Measurements from ENCODE around the gene CNKSR3.

The CNKSR3 gene

DNA sequence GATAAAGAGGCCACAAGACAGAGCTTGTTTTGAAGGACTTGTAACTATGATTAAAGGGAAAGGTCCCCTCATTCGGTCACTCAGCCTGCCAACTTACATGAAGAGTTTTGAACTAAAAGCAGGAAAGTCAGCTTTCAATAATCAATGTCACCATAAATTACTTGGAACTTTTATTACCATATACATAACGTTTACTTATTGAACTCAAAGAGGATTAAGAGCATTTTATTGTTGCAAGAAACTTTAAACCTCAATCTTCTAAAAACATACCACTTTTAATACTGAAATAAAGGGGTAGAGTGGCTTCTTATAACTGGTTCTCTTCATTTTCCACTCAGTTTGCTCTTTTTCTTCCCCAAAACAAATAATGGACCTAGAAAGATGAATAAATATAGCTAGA is 65.1 kb downstream of the CNKSR3 start:
- POLR2A ChIA-PET: no interaction called here
- CTCF ChIA-PET: interaction anchor here (1.2 kb wide), 1 partner anchor 11 kb away, joined by 3 read pairs; no protein-coding TSS in a partner anchor
- TF ChIP-seq, protein P1, sequence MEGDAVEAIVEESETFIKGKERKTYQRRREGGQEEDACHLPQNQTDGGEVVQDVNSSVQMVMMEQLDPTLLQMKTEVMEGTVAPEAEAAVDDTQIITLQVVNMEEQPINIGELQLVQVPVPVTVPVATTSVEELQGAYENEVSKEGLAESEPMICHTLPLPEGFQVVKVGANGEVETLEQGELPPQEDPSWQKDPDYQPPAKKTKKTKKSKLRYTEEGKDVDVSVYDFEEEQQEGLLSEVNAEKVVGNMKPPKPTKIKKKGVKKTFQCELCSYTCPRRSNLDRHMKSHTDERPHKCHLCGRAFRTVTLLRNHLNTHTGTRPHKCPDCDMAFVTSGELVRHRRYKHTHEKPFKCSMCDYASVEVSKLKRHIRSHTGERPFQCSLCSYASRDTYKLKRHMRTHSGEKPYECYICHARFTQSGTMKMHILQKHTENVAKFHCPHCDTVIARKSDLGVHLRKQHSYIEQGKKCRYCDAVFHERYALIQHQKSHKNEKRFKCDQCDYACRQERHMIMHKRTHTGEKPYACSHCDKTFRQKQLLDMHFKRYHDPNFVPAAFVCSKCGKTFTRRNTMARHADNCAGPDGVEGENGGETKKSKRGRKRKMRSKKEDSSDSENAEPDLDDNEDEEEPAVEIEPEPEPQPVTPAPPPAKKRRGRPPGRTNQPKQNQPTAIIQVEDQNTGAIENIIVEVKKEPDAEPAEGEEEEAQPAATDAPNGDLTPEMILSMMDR (IDR thresholded peaks at IDR 0.05; ENCODE audit: control extremely low read depth, extremely low read depth, low read depth, missing control alignments): no peak
- DNase-seq (ENCODE audit: extremely low spot score): no peak

DNA sequence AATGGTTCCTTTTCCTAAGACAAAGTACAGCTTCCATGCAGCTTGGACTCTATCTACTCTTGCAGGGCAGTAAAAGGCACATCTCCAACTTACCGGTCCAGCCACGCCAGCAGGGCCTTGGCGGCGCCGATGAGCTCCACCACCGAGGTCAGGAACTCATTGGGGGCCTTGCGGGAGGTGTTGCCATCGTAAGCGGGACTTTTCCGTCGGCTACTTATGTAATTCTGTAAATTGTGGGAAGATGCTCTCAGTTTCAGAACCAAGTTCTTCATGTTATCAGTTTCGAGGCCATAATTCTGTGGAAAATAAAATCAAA is 68.5 kb downstream of the CNKSR3 start:
- no peak for DNase-seq (ENCODE audit: extremely low spot score)
- ChIA-PET CTCF (no interaction called here), POLR2A (no interaction called here)
- TF ChIP-seq, protein P1 (IDR thresholded peaks at IDR 0.05; ENCODE audit: control extremely low read depth, extremely low read depth, low read depth, missing control alignments): no peak

DNA sequence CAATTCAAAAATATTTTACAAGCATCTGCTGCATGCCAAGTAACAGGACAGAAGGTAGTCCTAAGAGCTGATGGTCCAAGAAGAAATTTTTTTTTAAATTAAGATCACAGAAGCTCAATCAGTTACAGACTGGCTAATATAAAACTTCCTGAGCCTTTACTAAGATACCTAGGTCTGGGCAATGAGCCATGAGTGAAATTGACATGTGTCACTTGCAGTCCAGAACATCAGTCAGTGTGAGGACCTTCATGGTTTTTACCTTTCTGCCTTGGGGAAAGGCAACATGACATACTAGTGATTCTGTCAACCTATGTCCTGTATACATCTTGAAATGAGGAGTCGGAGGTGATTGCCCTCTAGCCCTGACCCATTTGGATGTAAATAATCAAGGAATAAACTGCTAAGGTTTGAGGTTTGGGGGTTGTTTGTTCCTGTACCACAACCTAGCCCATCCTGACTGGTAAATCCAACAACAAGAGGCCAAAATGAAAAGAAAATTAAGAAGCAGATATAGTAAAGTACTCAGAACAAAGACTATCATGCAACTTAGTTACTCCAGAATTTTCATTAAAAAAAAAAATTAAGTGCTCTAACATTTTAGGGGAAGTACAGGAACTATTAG is 70.0 kb downstream of the CNKSR3 start:
- no peak for DNase-seq (ENCODE audit: extremely low spot score)
- TF ChIP-seq, protein P1 (IDR thresholded peaks at IDR 0.05; ENCODE audit: control extremely low read depth, extremely low read depth, low read depth, missing control alignments): no peak
- ChIA-PET CTCF (interaction anchor here (1.0 kb wide), 2 partner anchors 11 to 12 kb away, joined by 3 read pairs; no protein-coding TSS in a partner anchor), POLR2A (no interaction called here)

DNA sequence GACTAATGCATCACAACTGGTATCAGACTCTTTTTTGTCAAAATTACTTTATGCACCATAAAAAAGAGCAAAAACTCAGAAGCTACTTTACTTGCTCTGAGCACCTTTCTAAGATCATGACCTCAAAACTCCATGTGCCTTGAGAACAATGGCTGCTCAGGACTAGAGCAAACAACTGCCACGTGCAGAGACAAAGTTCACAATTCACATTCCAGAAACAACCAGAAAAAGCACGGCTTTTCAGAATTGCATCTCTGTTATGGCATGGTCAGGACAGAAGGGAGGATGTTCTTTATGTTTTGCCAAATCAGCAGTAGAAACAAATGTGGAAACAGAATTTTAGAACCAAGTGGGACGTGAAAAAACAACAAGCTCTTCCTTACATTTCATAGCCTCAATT is 70.5 kb downstream of the CNKSR3 start:
- no peak for DNase-seq (ENCODE audit: extremely low spot score)
- ChIA-PET POLR2A (no interaction called here), CTCF (interaction anchor here (1.0 kb wide), 1 partner anchor 10 kb away, joined by 3 read pairs; no protein-coding TSS in a partner anchor)
- TF ChIP-seq, protein P1 (IDR thresholded peaks at IDR 0.05; ENCODE audit: control extremely low read depth, extremely low read depth, low read depth, missing control alignments): no peak

DNA sequence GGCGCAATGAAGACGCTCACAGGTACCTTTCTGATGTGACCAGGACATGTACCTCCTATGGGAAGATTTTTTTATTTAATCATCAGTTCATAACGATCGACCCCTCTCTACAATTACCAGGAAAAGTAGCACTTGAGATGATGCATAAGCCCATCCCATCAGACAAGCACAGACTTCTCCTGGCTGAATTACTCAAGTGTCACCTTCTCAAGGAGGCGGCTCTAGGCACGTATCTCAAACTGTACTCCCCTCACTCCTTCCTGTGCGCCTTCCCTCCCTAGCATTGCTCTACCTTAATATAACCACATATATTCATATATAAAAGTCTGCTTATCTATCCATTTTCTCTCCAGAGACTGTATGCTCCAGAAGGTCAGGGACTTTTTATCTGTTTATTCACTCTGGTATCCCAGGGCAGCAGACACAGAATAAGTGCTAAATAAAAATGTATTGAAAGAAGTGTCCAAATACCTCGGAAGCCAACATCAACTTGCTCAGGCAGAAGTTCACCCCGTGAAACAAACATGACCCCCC is 71.5 kb downstream of the CNKSR3 start:
- POLR2A ChIA-PET: no interaction called here
- TF ChIP-seq, protein P1 (IDR thresholded peaks at IDR 0.05; ENCODE audit: control extremely low read depth, extremely low read depth, low read depth, missing control alignments): no peak
- CTCF ChIA-PET: no interaction called here
- no peak for DNase-seq (ENCODE audit: extremely low spot score)

DNA sequence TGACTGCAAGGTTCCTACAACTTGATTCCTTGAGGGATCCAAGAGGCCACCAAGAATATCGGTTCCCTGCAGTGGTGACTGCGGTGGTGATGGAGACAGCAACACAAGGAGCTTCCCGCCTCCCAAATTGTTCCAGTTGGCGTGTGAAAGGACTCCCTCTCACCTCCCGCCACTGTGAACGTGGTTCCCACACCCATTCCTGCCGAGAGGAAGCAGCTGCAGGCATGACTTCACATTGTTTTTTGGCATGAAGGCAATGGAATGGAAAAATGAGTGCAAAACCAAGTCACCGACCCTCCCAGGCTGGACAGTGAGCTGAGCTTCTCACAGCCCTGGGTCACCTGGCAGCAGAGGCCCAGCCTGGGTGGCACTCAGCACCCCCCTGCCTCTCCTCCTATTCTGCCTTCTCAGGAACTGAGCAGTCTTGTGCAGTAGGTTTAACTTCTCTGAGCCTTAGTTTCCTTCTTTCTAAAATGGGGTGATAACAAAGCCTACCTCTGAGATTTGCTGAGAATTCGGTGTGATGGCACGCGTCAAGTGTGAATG is 75.0 kb downstream of the CNKSR3 start:
- ChIA-PET CTCF (no interaction called here), POLR2A (no interaction called here)
- TF ChIP-seq, protein P1 (IDR thresholded peaks at IDR 0.05; ENCODE audit: control extremely low read depth, extremely low read depth, low read depth, missing control alignments): no peak
- DNase-seq (ENCODE audit: extremely low spot score): no peak
